Sigmoid colon (tissue), 7 donors: ENCODE data around the gene COL21A1. TPM values are rescaled to one million over a fixed set of nuclear protein-coding genes. Genes with fewer than 3 reads are reported as not detected.

Experiments used
- DNase-seq: peaks from one replicate; pipeline ENCODE4 v3.0.0-alpha.2; 2019
- H3K27ac ChIP-seq, 4 donors: fragments of 200-600 bp; sonication (generic); one replicate each; pipeline ENCODE4 v1.5.1; 2016 to 2019; ENCODE audit warnings: mild to moderate bottlenecking in 1 of 4
- H3K27me3 ChIP-seq, 3 donors: fragments of 200-600 bp; sonication (generic); one replicate each; pipeline ENCODE4 v1.5.1; 2019; ENCODE audit warnings: mild to moderate bottlenecking in 1 of 3
- H3K36me3 ChIP-seq, 4 donors: fragments of 200-600 bp; sonication (generic); one replicate each; pipeline ENCODE4 v1.5.1; 2016 to 2019
- H3K4me1 ChIP-seq, 4 donors: fragments of 200-600 bp; sonication (generic); one replicate each; pipeline ENCODE4 v1.5.1; 2017 to 2019
- H3K4me3 ChIP-seq, 4 donors: fragments of 200-600 bp; sonication (generic); one replicate each; pipeline ENCODE4 v1.5.1; 2017 to 2019; ENCODE audit warnings: mild to moderate bottlenecking in 2 of 4, moderate library complexity in 1 of 4
- H3K9me3 ChIP-seq, 4 donors: fragments of 200-600 bp in 3 of 4; sonication (generic) in 3 of 4; one replicate each; pipeline versions ENCODE4 v1.5.1 to v1.6.1; 2013 to 2019
- EP300 ChIP-seq, 4 donors: sonication (generic); formaldehyde crosslinking; IDR thresholded peaks; one replicate each; pipeline ENCODE4 v1.6.1; 2017; ENCODE audit warnings: antibody characterized with exemption in 4 of 4
- POLR2A ChIP-seq, 2 donors: fragments of 450-650 bp; IDR thresholded peaks; one replicate each; pipeline ENCODE4 v1.6.1; 2016; ENCODE audit warnings: antibody characterized with exemption in 2 of 2, mild to moderate bottlenecking in 2 of 2, moderate library complexity in 2 of 2
- POLR2AphosphoS5 ChIP-seq, 4 donors: sonication (generic); formaldehyde crosslinking; IDR thresholded peaks; one replicate each; pipeline ENCODE4 v1.6.1; 2017; ENCODE audit warnings: antibody characterized with exemption in 4 of 4
- WGBS, 2 donors: extraction: QIAGEN DNeasy Blood & Tissue Kit; methylation state at CpG; one replicate each; pipeline ENCODE4 v1.1.7; 2013; 5-methylcytosine and 5-hydroxymethylcytosine counted together
- intact Hi-C: fragments of 100-400 bp; cut with DNase I; formaldehyde crosslinking; loops from one replicate; pipeline ENCODE4 v1.15.1; 2023
- polyA plus RNA-seq, 3 donors: library from polyadenylated mRNA; stranded (reverse); fragments of 200-250 nt; gene quantifications; one replicate each; pipeline ENCODE4 v1.2.3, GENCODE V29; 2013
- total RNA-seq, 4 donors: library from RNA; depleted of rRNA; stranded (reverse); fragments of >200 nt; gene quantifications; one replicate each; pipeline ENCODE4 v1.1.0, GENCODE V29; 2016
- TF ChIP-seq, protein P1 (sequence below), 4 experiments: fragments of 450-650 bp in 3 of 4; fragments of 200-600 bp in 1 of 4; IDR thresholded peaks; one replicate each; pipeline ENCODE4 v1.5.1; 2016 to 2019; ENCODE audit warnings: antibody characterized with exemption in 4 of 4, mild to moderate bottlenecking in 3 of 4, moderate library complexity in 2 of 4
- donor health status: healthy with polysubstance abuse.
- donor health status: Bipolar disorder and iron deficiency.
- donor health status: healthy.

The COL21A1 gene
- total and polyA plus RNA-seq, 7 donors: 1.9 to 110 (median 35.2) TPM; not detected in 2

DNA sequence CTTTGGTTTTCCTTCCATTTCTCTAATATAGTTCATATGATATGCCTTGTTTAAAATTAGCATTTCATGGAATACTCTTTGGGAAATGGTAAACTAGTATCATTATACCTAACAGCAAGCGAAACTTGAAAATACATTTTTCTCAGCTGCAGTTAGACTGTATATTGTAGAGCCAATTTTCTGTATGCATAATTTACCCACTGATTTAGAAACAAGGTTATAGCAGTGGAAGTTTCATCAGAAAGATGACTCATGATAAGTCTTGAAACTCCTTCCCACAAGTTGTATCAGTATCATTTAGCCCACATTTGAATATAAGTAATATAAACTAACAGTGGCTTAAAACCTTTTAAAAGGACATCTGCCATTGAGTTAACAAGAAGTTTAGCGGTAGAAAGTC is 207.2 kb downstream of the COL21A1 start:
- H3K27ac ChIP-seq: no peak overlapping the region
- no peaks in the 10 kb centered on the region for H3K4me1 ChIP-seq
- H3K4me3 ChIP-seq: no peak overlapping the region
- no peak for DNase-seq
- H3K9me3 ChIP-seq: no peaks in the 10 kb centered on the region
- 65 to 84% methylated on average over 2 of the region's 2 CpGs for WGBS, 2 donors
- TF ChIP-seq POLR2A (IDR thresholded peaks at IDR 0.05) (no peak), POLR2AphosphoS5 (IDR thresholded peaks at IDR 0.05) (no peak), EP300 (IDR thresholded peaks at IDR 0.05) (no peak)
- TF ChIP-seq, protein P1, sequence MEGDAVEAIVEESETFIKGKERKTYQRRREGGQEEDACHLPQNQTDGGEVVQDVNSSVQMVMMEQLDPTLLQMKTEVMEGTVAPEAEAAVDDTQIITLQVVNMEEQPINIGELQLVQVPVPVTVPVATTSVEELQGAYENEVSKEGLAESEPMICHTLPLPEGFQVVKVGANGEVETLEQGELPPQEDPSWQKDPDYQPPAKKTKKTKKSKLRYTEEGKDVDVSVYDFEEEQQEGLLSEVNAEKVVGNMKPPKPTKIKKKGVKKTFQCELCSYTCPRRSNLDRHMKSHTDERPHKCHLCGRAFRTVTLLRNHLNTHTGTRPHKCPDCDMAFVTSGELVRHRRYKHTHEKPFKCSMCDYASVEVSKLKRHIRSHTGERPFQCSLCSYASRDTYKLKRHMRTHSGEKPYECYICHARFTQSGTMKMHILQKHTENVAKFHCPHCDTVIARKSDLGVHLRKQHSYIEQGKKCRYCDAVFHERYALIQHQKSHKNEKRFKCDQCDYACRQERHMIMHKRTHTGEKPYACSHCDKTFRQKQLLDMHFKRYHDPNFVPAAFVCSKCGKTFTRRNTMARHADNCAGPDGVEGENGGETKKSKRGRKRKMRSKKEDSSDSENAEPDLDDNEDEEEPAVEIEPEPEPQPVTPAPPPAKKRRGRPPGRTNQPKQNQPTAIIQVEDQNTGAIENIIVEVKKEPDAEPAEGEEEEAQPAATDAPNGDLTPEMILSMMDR (IDR thresholded peaks at IDR 0.05): no peak
- intact Hi-C loops: no loop called here
- H3K36me3 ChIP-seq: no peaks in the 10 kb centered on the region
- H3K27me3 ChIP-seq: no peaks in the 10 kb centered on the region

GRCh38 chr6:56038764-56039163 is 208.6 kb downstream of the COL21A1 start:
- Histone ChIP-seq H3K36me3 (no peaks in the 10 kb centered on the region), H3K4me1 (no peaks in the 10 kb centered on the region), H3K9me3 (no peaks in the 10 kb centered on the region), H3K27ac (no peak overlapping the region), H3K4me3 (no peak overlapping the region), H3K27me3 (no peaks in the 10 kb centered on the region)
- TF ChIP-seq EP300 (IDR thresholded peaks at IDR 0.05) (no peak), POLR2AphosphoS5 (IDR thresholded peaks at IDR 0.05) (no peak), POLR2A (IDR thresholded peaks at IDR 0.05) (no peak)
- TF ChIP-seq, protein P1 (IDR thresholded peaks at IDR 0.05): no peak
- WGBS, 2 donors: 91 to 93% methylated on average over 6 of the region's 6 CpGs
- intact Hi-C loops: no loop called here
- no peak for DNase-seq

DNA sequence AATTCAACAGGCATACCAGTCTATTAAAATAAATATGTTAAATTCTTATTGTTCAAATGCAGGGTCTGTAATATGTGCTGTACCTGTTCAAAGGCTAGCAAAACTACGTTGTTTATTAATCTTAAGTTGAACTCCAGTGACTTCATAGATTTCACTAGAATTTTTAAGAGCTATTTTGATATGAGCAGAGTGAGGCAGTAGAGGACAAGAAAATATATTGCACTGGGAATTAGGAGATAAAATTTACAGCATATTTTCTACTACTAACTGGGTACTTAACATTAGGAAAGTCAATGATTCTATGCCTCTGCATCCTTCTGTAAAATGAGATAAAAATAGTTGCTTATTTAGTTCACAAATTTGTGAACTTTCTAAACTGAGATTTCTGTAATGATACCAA is 209.8 kb downstream of the COL21A1 start:
- intact Hi-C loops: no loop called here
- H3K9me3 ChIP-seq: no peaks in the 10 kb centered on the region
- WGBS, 2 donors: 34 to 57% methylated on average over 1 of the region's 1 CpG
- no peaks in the 10 kb centered on the region for H3K36me3 ChIP-seq
- no peak overlapping the region for H3K4me3 ChIP-seq
- H3K4me1 ChIP-seq: no peaks in the 10 kb centered on the region
- no peak for TF ChIP-seq POLR2A (IDR thresholded peaks at IDR 0.05)
- TF ChIP-seq EP300 (IDR thresholded peaks at IDR 0.05): no peak
- TF ChIP-seq POLR2AphosphoS5 (IDR thresholded peaks at IDR 0.05): no peak
- TF ChIP-seq, protein P1 (IDR thresholded peaks at IDR 0.05): no peak
- no peak overlapping the region for H3K27ac ChIP-seq
- no peak for DNase-seq
- H3K27me3 ChIP-seq: no peaks in the 10 kb centered on the region

- intact Hi-C loops: no loop called here
- Histone ChIP-seq H3K4me3 (no peak overlapping the region), H3K36me3 (no peaks in the 10 kb centered on the region), H3K27me3 (no peaks in the 10 kb centered on the region), H3K9me3 (no peaks in the 10 kb centered on the region), H3K27ac (no peak overlapping the region), H3K4me1 (no peaks in the 10 kb centered on the region)
- no peak for TF ChIP-seq POLR2AphosphoS5 (IDR thresholded peaks at IDR 0.05)
- no peak for TF ChIP-seq EP300 (IDR thresholded peaks at IDR 0.05)
- no peak for TF ChIP-seq POLR2A (IDR thresholded peaks at IDR 0.05)
- TF ChIP-seq, protein P1 (IDR thresholded peaks at IDR 0.05): no peak
- no peak for DNase-seq
- WGBS, 2 donors: 53 to 63% methylated on average over 1 of the region's 1 CpG
Observed at GRCh38 chr6:56036916-56037600, 210.3 kb downstream of the COL21A1 start.

- H3K27ac ChIP-seq: no peak overlapping the region
- H3K27me3 ChIP-seq: no peaks in the 10 kb centered on the region
- no peak overlapping the region for H3K4me3 ChIP-seq
- H3K36me3 ChIP-seq: no peaks in the 10 kb centered on the region
- WGBS, 2 donors: 90% methylated on average over 2 of the region's 2 CpGs
- intact Hi-C loops: no loop called here
- DNase-seq: no peak
- H3K9me3 ChIP-seq: no peaks in the 10 kb centered on the region
- TF ChIP-seq, protein P1 (IDR thresholded peaks at IDR 0.05): no peak
- TF ChIP-seq POLR2A (IDR thresholded peaks at IDR 0.05) (no peak), POLR2AphosphoS5 (IDR thresholded peaks at IDR 0.05) (no peak), EP300 (IDR thresholded peaks at IDR 0.05) (no peak)
- H3K4me1 ChIP-seq: no peaks in the 10 kb centered on the region
Observed at GRCh38 chr6:56033401-56033800, 214.0 kb downstream of the COL21A1 start.
